SJSA1 (cell line): ENCODE measurements around the gene AGFG2. TPM values are rescaled to one million over a fixed set of nuclear protein-coding genes. Genes with fewer than 3 reads are reported as not detected.
"Not testable (repeated sequence)": the region's sequence is repeated elsewhere in the genome, so short reads cannot be mapped to it uniquely, and the experiment has no call there.

Experiments used
- DNase-seq, 2 experiments: peaks; one replicate each; pipeline ENCODE4 v3.0.0-alpha.2; 2015 to 2020; ENCODE audit warnings: low spot score in 2 of 2, low read depth in 1 of 2
- H3K27ac ChIP-seq: fragments of 250-450 bp; sonication (Bioruptor Pico); 2 replicates; pipeline ENCODE4 v1.5.1; 2020; ENCODE audit warnings: mild to moderate bottlenecking, moderate library complexity
- H3K27me3 ChIP-seq: fragments of 250-450 bp; sonication (Bioruptor Pico); replicated peaks from 2 replicates; pipeline ENCODE4 v1.5.1; 2020; ENCODE audit warnings: mild to moderate bottlenecking, moderate library complexity
- H3K36me3 ChIP-seq: fragments of 250-450 bp; sonication (Bioruptor Pico); 2 replicates; pipeline ENCODE4 v1.5.1; 2020; ENCODE audit warnings: mild to moderate bottlenecking
- H3K4me1 ChIP-seq: fragments of 250-450 bp; sonication (Bioruptor Pico); replicated peaks from 2 replicates; pipeline ENCODE4 v1.6.1; 2021; ENCODE audit warnings: mild to moderate bottlenecking
- H3K4me3 ChIP-seq: fragments of 250-450 bp; sonication (Bioruptor Pico); 2 replicates; pipeline ENCODE4 v1.5.1; 2020; ENCODE audit warnings: mild to moderate bottlenecking
- H3K9me3 ChIP-seq: fragments of 250-450 bp; sonication (Bioruptor Pico); replicated peaks from 2 replicates; pipeline ENCODE4 v1.5.1; 2020; ENCODE audit warnings: mild to moderate bottlenecking
- total RNA-seq: library from RNA; depleted of rRNA; stranded (reverse); fragments of >200 nt; shearing (Covaris generic); gene quantifications from 2 replicates; pipeline ENCODE4 v1.2.3, GENCODE V29; 2014; rRNA removed

The AGFG2 gene
- total RNA-seq: 15.6 and 24.2 TPM in 2 replicates

DNA sequence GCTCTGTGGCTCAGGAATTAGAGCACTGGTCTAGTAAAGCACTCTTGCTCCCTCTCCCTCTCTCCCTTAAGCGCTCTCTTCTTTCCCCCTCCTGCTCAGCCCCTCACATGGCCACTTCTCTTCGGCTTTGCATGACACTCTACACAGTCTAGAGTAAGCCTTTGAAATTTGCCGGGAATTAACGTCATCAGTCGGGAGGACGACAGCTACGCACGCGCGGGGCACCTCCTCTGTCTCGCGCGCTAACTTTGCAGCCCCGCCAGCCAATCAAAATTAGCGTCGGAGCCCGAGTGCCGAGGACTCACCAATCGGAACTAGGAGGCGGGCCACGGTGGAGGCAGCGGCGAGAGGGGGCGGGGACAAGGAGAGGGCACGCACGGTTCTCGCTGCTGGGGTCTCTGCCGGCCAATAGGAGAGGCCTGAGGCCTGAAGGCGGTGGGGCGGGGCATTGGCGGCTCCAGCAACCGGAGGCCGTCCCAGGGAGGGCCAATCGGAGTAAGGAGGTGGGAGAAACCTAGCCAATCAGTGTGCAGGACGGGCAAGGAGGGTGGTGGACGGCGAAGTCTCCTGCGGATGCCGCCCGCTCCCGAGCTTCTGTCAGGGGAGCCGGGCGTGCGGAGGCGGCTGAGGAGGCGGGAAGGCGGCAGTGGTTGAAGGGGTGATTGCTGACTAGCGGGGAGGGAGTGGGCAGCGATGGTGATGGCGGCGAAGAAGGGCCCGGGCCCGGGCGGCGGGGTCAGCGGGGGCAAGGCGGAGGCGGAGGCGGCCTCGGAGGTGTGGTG lies at the start of gene AGFG2:
Gene AGFG2, plus strand, starts transcription at position 550 of the 782 bp plus-strand sequence. Its CDS starts 144 bp downstream, at position 694.
- H3K9me3 ChIP-seq: no peaks in the 10 kb centered on the region
- peak within 1 kb of the TSS; percentile 64 for H3K4me3 ChIP-seq
- H3K27ac ChIP-seq: peak within 1 kb of the TSS; percentile 23
- H3K4me1 ChIP-seq: peaks cover 14% of the 10 kb centered on the region; the same call in 1 of the 2 replicates
- H3K36me3 ChIP-seq: no peaks in the 10 kb centered on the region
- H3K27me3 ChIP-seq: no peaks in the 10 kb centered on the region
- DNase-seq: peak; percentile 100

GRCh38 chr7:100489824-100490223 lies 49.2 kb upstream of the AGFG2 start:
- peak; percentile 42 to 79 for DNase-seq
- H3K36me3 ChIP-seq: no peaks in the 10 kb centered on the region
- no peaks in the 10 kb centered on the region for H3K9me3 ChIP-seq
- H3K27ac ChIP-seq: no peak overlapping the region
- no peak overlapping the region for H3K4me3 ChIP-seq
- H3K4me1 ChIP-seq: no peaks in the 10 kb centered on the region
- H3K27me3 ChIP-seq: no peaks in the 10 kb centered on the region

- Histone ChIP-seq H3K4me3 (no peak overlapping the region), H3K27ac (no peak overlapping the region), H3K36me3 (no peaks in the 10 kb centered on the region), H3K9me3 (no peaks in the 10 kb centered on the region), H3K4me1 (no peaks in the 10 kb centered on the region), H3K27me3 (no peaks in the 10 kb centered on the region)
- no peak for DNase-seq
Observed at GRCh38 chr7:100490483-100491191, 48.4 kb upstream of the AGFG2 start.

DNA sequence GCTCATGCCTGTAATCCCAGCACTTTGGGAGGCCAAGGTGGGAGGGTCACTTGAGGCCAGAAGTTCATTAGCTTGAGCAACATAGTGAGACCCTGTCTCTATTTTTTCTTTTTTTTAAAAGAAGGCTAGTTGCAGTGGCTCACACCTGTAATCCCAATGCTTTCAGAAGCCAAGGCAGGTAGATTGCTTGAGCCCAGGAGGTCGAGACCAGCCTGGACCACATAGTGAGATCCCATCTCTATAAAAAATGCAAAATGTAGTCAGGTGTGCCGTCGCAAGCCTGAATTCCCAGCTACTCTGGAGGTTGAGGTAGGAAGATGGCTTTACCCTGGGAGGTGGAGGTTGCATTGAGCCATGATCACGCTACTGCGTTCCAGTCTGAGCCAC lies 47.8 kb upstream of the AGFG2 start:
- Histone ChIP-seq H3K36me3 (no peaks in the 10 kb centered on the region), H3K9me3 (no peaks in the 10 kb centered on the region), H3K4me1 (no peaks in the 10 kb centered on the region), H3K4me3 (no peak overlapping the region), H3K27ac (no peak overlapping the region), H3K27me3 (no peaks in the 10 kb centered on the region)
- no peak for DNase-seq

- no peaks in the 10 kb centered on the region for H3K4me1 ChIP-seq
- H3K9me3 ChIP-seq: no peaks in the 10 kb centered on the region
- no peaks in the 10 kb centered on the region for H3K27me3 ChIP-seq
- H3K36me3 ChIP-seq: no peaks in the 10 kb centered on the region
- no peak overlapping the region for H3K27ac ChIP-seq
- DNase-seq: no peak
- no peak overlapping the region for H3K4me3 ChIP-seq
Observed at GRCh38 chr7:100492738-100493475, 46.1 kb upstream of the AGFG2 start.

- no peak for DNase-seq
- H3K9me3 ChIP-seq: no peaks in the 10 kb centered on the region
Observed at GRCh38 chr7:100493476-100494264, 45.3 kb upstream of the AGFG2 start.

DNA sequence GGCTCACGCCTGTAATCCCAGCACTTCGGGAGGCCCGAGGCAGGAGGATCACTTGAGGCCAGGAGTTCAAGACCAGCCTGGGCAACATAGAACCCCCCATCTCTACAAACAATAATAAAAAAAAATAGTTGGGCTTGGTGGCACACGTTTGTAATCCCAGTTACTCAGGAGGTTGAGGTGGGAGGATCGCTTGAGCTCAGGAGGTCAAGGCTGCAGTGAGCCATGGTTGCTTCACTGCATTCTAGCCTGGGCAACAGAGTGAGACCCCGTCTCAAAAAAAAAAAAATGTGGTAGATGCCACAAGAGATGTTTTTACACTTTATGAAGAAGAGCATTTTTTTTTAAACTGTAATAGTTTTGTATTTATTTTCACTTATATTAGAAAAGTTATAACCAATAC lies 42.5 kb upstream of the AGFG2 start:
- H3K36me3 ChIP-seq: no peaks in the 10 kb centered on the region
- H3K27me3 ChIP-seq: no peaks in the 10 kb centered on the region
- no peaks in the 10 kb centered on the region; the same call in 1 of the 2 replicates for H3K4me1 ChIP-seq
- no peak overlapping the region for H3K27ac ChIP-seq
- H3K9me3 ChIP-seq: no peaks in the 10 kb centered on the region
- no peak overlapping the region for H3K4me3 ChIP-seq
- no peak for DNase-seq

More at GRCh38 chr7:100493476-100494264, 45.3 kb upstream of the AGFG2 start:
- Histone ChIP-seq H3K27me3 (no peaks in the 10 kb centered on the region), H3K4me1 (no peaks in the 10 kb centered on the region), H3K4me3 (no peak overlapping the region), H3K36me3 (no peaks in the 10 kb centered on the region), H3K27ac (no peak overlapping the region)

DNA sequence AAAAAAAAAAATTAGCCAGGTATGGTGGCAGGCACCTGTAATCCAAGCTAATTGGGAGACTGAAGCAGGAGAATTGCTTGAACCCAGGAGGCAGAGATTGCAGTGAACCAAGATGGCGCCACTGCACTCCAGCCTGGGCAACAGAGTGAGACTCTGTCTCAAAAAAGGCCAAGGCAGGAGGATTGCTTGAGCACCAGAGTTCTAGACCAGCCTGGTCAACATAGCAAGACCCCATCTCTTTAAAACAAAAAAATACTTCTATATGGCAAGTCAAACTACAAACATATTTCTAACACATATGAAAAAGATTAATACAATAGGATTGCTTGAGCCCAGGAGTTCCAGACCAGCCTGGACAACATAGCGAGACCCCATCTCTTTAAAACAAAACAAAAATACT lies 38.3 kb upstream of the AGFG2 start:
- not testable (repeated sequence) for H3K4me3 ChIP-seq, H3K9me3 ChIP-seq, DNase-seq, H3K36me3 ChIP-seq, H3K27me3 ChIP-seq, H3K27ac ChIP-seq
- H3K4me1 ChIP-seq: peaks cover 39% of the 10 kb centered on the region

DNA sequence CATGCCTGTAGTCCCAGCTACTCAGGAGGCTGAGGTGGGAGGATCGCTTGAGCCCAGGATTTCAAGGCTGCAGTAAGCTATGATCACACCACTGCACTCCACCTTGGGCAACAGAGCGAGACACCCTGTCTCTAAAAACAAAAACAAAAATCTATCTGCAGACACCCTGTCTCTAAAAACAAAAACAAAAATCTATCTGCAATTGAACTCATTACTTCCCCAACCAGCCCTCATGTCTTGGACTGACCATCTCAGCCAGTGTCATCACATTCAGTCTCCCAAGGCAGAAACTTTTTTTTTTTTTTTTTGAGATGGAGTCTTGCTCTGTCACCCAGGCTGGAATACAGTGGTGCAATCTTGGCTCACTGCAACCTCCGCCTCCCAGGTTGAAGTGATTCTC lies 35.0 kb upstream of the AGFG2 start:
- peak in 1 of 2 experiments; percentile 30 for DNase-seq

GRCh38 chr7:100504887-100505611 lies 34.0 kb upstream of the AGFG2 start:
- Histone ChIP-seq H3K9me3 (no peaks in the 10 kb centered on the region), H3K36me3 (no peaks in the 10 kb centered on the region)

More for the DNA sequence above, 35.0 kb upstream of the AGFG2 start:
- not testable (repeated sequence) for H3K9me3 ChIP-seq, H3K27me3 ChIP-seq, H3K4me3 ChIP-seq, H3K36me3 ChIP-seq
- H3K4me1 ChIP-seq: peaks cover 41% of the 10 kb centered on the region
- peak overlapping the region; percentile 88 for H3K27ac ChIP-seq

DNA sequence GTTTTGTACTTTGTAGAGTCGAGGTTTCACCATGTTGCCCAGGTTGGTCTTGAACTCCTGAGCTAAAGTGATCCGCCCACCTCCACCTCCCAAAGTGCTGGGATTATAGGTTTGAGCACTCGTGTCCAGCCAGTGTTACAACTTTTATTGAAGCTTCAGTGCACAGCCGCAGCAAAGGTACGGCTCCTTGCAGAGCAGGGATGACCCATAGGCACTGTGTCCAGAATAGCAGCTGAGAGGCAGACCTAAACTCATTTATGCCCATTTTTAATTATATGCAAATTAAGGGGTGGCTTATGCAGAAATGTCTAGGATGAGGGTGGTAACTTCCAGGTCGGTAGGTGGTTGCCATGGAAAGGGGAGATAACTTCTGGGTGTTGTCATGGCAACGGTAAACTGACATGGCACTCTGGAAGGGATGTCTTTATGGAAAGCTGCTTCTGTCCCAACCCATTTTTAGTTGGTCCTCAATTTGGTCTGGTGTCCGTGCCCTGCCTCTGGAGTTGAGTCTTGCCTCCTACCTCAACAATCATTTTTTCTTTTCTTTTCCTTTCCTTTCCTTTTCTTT lies 32.6 kb upstream of the AGFG2 start:
- Histone ChIP-seq H3K27ac (no peak overlapping the region), H3K27me3 (no peaks in the 10 kb centered on the region), H3K4me1 (peaks cover 54% of the 10 kb centered on the region), H3K36me3 (no peaks in the 10 kb centered on the region), H3K9me3 (no peaks in the 10 kb centered on the region), H3K4me3 (no peak overlapping the region)
- no peak for DNase-seq

More at GRCh38 chr7:100504887-100505611, 34.0 kb upstream of the AGFG2 start:
- Histone ChIP-seq H3K4me3 (no peak overlapping the region), H3K4me1 (peaks cover 52% of the 10 kb centered on the region), H3K27ac (peak overlapping the region; percentile 88), H3K27me3 (no peaks in the 10 kb centered on the region)
- DNase-seq: no peak

GRCh38 chr7:100509231-100509630 lies 29.8 kb upstream of the AGFG2 start:
- Histone ChIP-seq H3K9me3 (no peaks in the 10 kb centered on the region), H3K36me3 (no peaks in the 10 kb centered on the region), H3K4me1 (peaks cover 27% of the 10 kb centered on the region), H3K27ac (peak overlapping the region; percentile 82), H3K4me3 (no peak overlapping the region), H3K27me3 (no peaks in the 10 kb centered on the region)
- peak; percentile 86 to 94 for DNase-seq
